DMS53 (cell line): ENCODE measurements around the gene C8B.

Experiments used
- DNase-seq: peaks from one replicate; lab custom pipeline; 2025; lab: John Stamatoyannopoulos, UW

Gene C8B

DNA sequence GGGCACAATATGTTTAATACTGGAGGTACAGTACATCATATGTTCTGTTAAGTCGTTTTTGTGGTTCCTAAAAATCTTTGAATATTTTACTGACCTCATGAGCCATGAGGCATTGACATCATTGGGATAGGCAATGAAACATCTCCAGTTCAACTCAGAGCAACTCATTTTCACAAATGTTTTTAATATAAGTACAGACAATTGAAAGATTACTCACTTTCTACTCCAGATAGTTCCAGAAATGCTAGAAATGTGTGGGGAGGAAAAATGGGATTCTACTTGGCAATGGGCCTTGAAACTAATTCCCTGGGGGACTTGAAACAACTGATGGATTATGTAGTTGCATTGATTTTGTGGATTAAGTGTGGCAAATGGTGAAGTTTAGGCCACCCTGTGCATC, 7.2 kb upstream of the C8B start:
- DNase-seq, result no peak

DNA sequence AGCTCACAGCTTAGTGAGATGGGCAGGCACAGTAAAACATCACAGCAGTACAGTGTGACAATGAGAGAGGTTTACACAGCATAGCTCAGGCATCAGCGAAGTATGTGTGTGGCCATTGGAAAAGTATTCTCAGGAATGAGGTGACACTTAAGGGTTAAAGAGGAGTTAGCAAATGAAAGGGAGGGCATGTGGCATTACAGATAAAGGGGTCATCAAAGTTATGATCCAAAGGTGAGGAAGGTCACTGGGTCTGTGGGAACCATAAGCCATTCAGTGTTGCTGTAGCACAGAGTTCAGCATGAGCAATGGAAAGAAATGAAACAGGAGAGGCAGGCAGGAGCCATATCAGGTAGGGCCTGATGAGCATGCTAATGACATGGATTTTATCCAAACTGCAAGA, 4.5 kb upstream of the C8B start:
- no peak for DNase-seq

DNA sequence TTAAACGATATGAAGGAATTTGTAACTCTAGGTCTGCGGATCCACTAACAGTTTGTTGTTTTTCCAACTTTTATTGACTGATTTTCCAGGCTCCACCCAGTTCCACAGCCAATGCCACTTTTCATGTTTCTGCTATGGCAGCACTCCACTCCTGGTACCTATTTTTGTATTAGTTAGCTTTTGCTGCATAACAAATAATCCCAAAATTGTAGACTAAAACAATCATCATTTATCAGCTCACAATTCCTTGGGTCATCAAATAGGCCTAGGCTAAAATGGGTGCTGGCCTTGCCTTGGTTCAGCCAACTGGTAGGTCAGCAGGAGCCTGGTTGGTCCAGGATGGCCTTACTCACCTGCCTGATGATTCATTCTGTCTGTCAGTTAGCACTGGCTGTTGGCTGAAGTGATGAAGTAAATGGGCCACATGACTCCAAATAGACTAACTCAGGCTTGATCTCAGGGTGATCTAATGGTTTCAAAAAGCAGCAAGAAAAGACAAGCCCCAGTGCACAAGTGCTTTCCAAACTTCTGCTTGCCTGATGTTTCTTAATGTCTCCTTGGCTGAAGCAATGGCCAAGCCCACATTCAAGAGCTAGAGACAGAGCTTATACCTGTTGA, 3.2 kb upstream of the C8B start:
- peak; percentile 32 for DNase-seq

DNA sequence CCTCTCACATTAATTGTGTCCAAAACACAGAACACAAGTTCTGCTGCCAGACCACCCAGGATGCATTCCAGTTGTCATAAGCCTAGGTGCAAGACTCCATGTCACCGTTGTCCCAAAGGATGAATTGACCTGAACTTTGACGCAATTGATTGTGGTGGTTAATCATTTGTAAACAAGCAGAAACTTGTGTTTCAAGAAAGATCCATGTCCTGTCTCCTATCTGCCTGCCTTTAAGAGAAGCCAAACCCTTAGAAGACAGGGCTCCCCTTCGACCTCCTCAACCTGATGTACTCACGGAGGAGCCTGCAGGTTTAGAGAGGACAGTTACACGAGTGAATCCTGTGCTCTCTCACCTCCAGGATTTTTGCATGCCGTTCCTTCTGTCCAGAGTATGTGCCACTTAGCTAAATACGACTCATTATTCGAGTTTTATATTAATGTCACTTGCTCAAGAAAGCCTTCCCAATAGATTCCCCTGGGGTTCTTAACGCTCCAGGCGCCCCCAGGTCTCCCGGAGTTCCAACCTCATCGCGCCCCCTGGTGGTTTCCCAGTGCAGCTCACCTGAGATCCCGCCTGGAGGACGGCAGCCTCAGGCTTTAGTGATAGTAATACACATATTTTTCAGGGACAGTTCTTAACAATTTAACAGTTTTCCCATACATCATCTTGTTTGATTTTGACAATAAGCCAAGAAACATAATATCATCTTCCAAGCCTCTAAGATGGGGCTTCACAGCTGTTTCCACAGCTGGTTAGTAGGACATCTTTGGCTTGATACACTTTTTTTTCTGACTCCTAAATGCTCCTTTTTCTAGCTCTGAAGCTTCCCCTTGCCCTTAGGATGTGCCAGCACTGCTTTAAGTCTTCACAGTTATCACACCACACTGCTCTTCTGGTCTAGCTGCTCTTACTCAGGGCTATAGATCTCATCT, 2.4 kb upstream of the C8B start:
- peak; percentile 80 for DNase-seq

DNA sequence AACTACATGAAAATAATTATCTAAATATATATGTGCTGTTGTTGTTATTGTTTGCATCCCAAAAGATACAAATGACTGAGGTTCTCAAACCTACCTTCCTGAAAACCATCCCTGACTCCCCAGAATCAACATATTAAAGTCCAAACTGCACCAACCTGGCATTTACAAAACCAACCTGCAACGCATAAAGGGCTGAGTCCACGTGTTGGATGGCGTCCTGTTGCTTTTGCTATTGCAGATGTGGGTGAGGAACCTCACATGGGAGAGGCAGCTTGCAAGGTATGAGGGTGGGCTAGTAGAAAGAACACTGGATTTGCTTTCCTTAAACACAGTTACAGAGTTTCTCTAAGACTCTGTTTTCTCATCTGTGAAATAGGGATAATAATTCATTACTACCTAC, 1.5 kb upstream of the C8B start:
- DNase-seq, result no peak

DNA sequence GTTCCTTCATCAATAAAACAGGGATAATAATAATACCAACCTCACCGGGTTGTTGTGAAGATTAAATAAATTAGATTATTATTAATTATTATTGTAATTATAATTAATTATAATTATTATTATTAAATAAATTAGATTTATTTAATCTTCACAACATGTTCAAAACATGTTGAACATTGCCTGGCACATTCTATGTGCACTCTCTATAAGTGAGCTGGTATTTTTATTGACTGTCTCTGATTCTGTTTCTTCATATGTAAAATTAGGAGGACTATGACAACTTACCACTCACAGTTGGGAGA, 834 bp upstream of the C8B start:
- DNase-seq, result no peak

DNA sequence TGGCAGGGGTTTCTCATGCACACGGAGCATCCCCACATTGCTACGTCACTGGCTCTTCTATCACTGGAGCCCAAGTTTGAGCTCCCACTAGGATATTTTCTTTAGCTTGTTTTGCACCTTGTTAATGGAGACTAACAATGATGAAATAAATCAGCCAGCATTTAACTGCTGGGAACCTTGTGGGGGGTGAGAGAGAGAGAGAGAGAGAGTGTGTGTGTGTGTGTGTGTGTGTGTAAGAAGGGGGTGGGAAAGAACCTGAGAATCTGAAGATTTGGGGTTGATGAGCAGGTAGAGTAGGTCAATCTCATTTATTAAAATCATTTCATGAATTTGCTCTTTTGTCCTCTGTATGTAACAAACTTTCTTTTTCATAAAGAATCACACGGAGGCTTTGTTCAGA, 624 bp downstream of the C8B start:
- no peak for DNase-seq

DNA sequence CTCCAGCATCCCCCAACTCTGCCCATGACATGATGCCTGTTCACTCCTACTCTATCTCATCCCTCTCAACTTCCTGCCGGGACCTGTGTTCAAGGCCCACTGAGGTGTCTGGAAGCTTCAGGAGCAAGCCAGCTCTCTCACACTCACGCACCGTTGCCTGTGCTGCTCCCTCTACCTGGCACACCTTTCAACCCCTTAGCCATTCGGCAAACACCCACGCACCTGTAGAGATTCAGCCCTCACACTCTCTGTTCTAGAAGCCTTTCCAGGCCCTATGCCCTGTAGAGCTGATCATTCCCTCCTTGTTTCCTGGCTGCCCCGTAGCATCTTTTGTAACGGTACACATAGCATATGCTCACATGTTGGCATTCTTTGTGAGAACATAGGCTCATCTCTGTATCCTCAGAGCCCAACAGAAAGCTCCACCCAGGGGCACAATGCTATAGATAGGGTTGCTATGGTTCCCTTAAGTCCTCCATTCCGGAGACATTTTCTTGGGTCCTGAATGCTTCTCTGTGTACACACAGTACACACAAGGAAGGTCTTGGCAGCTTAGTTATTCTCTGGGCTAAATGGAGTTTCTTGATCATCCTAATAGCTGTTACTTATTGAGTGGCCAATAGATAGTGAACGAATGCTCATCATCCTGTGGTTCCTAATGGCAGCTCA, 1.3 kb downstream of the C8B start:
- no peak for DNase-seq

DNA sequence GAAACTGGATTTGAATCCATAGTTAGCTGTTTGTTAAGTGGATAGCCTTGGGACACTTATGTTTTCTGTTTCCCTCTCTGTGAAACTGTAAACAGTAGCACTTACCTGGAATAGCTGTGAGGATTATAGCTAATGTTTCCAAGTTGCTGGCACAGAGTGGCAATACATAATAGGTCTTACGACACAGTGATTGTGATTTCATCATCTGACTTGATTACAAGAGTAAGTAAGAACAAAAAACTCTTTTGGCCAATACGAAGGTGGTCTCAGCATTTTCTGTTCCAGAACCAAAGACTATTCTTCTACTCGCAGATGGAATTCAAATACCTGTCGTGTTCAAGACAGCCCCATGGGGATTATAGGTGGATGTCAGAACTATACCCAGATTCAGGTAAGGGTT, 2.1 kb downstream of the C8B start:
- no peak for DNase-seq

DNA sequence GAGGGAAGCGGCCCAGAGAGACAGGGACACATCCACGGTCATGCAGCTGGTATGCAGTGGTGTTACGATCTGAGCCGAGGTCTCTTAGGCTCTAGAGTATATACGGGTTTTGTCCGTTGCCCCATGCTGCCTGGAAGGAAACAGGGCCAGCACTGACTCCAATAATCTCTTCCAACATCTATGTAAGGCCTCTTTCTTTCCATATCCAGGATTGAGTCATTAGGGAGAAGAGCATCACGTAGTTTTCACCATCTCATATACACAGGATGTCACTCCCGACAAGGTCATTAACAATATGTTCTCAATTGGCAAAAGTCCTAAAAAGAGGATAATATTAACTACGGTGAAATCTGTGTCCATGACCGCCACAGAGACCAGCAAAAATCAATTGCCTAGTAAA, 4.4 kb downstream of the C8B start:
- no peak for DNase-seq

DNA sequence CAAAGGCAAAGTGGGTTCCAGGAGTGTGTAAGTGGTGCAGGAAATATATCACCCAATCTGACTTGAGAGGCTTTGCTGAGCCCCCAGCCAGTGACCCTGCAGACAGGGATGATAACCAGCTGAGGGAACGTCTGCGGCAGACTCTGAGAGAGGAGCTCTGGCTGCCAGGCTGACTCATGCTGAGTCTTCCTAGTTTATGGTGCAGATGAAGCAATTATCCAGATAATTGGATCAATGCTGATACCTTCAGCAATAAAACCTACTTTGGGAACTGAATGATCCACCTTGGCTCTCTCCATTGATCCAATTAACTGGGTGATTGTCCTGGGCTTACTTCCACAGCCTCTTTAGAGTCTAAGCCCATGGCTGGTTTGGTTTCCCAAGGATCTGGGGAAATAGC, 7.3 kb downstream of the C8B start:
- DNase-seq, result no peak

DNA sequence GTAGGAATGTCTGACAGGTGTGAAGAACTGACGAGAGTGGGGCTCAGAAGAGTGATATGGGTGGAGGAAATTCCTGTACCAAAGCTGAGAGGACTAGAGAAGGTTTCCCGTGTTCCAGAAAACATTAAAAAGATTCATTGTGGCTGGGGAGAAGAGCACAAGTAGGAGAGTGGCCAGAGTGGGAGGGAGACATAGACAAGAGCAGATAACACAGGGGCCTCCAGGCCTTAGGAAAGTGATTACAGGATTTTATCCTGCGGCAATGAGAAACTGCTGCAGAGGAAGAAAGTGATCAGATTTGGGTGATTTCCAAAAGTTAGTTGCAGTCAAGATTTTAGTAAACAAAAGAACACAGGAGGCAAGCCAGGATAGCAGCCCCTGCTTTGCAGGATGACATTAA, 7.9 kb downstream of the C8B start:
- DNase-seq, result no peak

DNA sequence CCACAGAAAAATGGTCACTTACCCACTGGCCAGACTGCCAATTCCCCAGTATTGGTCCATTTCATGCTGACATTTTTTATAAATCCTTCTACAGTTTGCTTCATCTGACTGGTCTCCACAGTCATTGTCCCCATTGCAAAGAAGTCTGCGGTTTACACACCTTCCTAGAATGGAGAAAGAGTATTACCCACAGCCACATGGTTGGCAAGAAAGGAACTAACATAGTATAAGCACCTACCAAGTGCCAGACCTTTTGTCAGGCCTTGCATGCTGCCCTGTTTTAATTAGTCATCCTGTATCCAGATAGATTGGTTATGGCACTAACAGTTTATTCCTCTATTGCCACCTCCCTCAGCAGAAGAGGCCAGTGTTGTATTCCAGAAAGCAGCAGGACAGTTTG, 11.2 kb downstream of the C8B start:
- no peak for DNase-seq

DNA sequence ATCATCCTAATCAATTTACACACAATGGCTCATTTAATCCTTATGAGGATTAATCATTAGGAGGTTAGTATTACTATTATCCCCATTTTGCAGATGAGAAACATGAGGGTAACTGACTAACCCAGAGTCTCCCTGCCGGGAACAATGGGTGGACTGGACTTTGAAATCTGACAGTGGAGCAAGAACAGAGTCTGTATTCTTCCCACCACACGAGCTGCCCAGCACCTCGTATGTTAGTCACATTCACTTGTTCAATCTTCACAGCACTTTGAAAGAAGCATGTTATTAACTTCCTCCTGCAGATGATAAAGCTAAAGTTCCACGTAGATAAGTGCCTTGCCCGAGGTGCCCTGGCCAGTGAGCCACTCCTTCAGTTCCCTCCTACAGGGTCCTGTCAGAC, 12.4 kb downstream of the C8B start:
- DNase-seq, result no peak

DNA sequence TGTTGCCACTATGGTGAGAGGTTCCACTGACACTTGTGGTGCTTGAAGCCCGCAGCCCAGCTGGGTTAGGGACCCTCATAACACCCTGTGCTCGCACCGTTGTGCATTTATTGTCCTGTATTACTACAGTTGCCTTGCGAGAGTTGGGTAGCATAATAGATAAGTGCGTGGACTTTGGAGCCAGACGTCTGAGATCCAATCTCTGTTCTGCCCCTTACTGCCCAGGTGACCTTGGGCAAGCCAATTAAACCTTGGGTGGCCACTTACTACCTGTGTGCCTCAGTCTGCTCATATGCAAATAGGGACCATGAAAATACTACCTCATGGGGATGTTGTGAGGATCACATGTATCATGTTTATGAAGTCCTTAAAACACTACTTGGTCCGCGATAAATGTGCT, 13.3 kb downstream of the C8B start:
- no peak for DNase-seq

DNA sequence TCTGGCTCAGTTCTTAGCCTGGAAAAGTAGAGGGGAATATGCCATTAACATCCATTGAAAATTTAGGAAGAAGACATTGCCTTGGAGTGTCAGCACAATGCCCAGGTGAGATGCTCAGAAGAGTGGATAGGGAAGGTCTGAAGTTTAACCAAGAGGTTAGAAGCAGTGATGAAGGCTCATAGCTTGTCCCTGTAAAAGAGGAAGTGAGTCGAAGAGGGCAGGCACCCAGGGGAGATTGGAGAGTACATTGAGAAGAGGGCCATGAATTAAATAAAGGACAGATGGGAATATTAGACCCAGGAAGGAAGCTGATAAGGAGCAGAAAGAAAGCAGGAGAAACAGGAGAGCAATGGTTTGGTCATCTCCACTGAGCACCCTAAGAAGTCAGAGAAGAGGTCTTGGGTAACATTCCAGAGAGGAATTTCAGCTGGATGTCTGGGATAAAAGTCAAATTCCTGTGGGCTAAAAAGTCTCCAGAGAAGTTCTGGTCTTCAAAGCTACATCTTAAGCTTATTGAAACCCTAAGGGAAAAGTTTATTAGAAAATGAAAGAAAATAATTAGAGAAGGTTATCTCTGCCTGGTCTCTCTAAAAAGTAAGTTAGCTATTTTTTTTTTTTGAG, 17.3 kb downstream of the C8B start:
- DNase-seq, result no peak

DNA sequence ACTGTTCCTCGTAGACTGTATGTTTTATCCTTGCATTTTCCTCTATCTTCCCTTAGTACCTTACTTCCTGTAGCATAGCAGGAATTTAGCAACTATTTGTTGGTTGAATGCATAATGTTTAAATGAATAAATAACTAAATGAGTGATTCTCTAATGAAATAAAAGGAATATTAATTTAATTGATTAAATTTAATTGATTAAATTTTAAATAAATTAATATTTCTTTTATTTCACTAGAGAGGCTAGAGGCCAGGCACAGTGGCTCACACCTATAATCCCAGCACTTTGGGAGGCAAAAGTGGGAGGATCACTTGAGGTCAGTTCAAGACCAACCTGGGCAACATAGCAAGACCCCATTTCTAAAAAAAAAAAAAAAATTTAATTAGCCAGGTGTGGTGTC, 25.8 kb downstream of the C8B start:
- DNase-seq, result no peak

DNA sequence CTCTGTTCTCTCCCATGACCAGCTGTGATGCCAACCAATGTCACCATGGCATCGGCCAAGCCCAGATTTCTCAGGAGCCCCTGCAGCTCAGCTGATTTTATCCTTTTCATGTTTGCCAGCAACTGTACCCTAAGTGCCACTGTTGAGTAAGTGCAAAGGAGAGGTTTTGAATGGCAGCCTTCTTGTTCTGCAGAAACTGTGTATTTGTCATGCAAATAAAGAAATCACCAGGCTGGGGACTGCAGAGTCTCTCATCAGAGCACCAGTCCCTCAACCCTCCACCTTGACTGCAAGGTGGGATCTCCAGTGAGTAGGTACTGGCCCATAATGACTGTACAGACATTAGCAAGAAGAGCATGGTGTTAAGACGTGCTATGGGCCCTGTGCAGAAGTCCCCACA, 26.6 kb downstream of the C8B start:
- DNase-seq, result no peak

DNA sequence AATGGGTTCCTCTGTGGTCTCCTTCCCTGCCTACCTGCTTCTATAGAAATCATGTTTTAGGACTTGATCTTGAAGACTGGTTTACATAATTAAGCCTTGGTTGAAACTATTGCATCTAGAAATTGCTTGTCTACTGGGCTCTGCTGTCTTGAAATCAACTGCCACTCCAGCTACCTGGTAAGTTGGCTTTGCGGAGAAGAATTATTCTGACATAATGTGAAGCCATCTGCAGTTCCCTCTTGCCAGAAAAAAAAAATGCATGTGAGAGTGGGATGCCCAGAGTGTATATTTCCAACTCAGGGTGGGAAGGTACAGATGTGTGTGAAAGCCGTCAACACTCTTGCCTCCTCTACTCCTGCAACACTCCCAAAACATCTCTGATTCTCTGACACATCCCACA, 27.2 kb downstream of the C8B start:
- no peak for DNase-seq

DNA sequence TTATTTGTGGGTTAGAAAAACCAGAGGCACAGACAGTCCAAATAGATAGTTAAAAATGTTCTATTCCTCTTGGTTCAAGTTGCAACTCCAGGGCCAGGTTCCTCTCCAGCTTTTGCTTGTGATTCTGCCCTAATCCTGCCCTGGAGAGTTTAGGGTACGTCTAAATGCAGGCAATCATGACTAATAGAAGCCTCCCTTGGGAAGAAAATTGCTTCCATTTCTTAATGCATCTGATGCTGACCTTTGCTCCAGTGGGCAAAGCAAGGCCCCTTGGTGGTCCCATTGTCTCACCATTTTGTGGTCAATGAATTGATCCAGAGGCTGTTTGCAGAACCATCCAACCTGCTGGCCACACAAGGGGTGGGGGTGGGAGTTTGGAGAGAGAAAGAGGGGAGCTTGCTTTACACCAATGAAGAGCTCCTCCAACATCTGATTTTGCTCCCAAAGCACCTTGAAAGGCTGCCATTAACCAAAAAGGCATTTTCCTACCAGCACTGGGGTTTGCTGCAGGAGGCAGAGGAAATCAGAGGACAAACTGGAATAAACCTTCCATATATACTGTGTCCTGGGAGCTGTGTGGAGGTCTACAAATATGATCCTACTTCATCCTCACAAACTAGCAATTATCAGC, 31.3 kb downstream of the C8B start:
- DNase-seq, result no peak

DNA sequence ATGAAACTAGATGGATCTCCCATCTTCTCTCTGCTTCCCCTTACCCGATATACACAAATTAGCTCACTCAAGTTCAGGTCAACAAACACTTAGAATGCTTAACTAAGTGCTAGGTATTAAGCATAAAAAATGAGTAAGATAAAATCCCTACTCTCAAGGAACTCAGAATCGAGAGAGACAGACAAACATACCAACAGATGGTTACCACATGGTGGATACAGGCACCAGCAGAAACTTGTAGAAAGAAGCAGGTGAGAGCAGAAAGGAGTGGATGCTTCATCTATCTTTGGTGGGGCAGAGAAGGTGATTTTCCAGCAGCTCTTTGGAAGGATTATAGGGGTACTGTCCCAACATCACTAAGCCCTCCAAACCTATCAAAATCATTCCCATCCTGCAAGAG, 32.2 kb downstream of the C8B start:
- DNase-seq, result no peak

DNA sequence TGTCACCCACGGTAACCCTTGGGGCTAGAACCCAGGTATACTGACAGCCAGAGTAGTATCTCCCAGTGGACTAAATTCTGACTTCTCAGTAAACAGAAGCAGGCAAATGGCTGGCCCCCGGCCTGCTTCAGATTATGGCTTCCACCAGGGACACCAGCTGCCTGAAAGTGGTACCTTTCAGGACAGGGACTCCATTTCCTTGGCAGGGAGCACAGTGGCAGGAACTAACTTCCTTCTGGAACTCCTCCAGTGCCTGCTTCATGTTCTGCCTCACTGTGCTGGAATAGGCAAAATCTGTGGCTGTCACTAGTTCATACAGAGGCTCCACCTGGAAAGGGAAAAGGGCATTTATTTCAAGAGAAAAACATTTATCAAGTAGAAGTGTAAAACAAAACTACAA, 32.7 kb downstream of the C8B start:
- no peak for DNase-seq

DNA sequence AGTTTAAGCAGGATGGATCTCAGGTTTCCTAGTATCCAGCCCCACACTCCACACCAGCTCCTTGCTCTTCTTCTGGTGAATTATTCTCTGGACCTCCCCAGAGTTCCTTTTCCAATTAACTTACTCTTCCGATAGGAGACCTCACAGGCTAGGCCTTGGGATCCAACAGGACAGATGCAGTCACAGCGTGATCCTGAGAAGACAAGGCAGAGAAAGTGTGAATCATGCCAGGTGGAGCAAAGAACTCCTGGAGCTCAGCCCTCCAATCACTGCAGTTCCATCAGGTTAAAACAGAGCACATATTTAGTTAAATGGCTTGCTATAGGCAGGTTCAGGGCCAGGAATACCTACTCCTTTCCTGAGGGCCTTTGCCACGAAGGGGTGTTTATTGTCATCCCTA, 34.1 kb downstream of the C8B start:
- DNase-seq, result no peak
